Coronary artery (tissue), 2 donors: ENCODE data around the gene SLC9A3.

ENCODE experiments used
- DNase-seq: peaks from one replicate; pipeline ENCODE4 v3.0.0-alpha.2; 2017; ENCODE audit warnings: low spot score
- H3K27ac ChIP-seq, 2 donors: fragments of 200-600 bp; sonication (generic); one replicate each; pipeline ENCODE4 v1.5.1; 2016 to 2019
- H3K4me3 ChIP-seq: fragments of 200-600 bp; sonication (generic); 2 replicates; pipeline ENCODE4 v1.5.1; 2016; ENCODE audit warnings: mild to moderate bottlenecking, moderate library complexity
- CTCF ChIP-seq: fragments of 200-600 bp; sonication (generic); IDR thresholded peaks from one replicate; pipeline ENCODE4 v1.5.1; 2019; ENCODE audit warnings: antibody characterized with exemption

SLC9A3 gene

DNA sequence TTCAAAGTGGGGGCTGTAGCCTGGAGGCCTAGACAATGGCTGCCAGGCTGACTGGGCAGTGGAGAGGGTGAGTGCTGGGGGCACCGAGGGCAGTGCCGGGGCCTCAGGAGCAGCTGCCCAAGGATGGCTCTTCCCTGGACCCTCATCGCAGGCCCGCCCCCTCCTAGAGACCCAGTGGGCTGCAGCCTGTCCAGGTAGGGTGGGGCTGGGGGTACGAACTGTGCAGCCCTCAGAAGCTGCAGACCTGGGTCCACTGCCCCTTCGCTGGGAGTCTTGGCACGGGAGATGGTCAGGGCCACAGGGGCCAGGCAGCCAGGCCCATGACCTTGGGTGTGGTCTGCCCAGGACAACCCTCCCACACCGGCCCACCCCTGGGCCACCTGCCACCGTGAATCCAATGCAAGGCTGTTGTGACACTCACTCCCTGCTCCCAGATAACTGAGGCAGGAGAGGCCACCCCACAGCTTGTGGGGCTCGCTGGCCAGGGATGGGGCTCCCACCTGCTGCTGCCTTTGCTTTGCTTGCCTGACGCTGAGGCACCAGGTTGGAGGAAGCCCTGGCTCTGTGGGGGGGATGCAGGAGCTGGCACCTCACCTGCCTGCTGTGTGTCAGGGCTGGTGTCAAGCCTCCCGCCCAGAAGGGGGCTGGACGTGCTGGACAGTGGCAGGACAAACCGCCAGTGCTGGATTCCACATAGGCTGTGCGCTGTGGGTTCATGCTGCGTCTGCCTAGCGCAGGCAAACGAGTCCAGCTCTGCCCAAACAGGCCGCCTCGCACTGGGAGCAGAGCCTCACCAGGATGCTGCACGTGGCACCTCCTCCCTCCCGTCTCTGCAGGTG lies 23.1 kb upstream of the SLC9A3 start:
- Histone ChIP-seq H3K4me3 (no peak overlapping the region), H3K27ac (no peak overlapping the region)
- no peak for TF ChIP-seq CTCF
- DNase-seq = no peak

GRCh38 chr5:546376-546908 lies 22.2 kb upstream of the SLC9A3 start:
- no peak for TF ChIP-seq CTCF
- no peak overlapping the region for H3K4me3 ChIP-seq
- H3K27ac ChIP-seq = no peak overlapping the region
- no peak for DNase-seq

DNA sequence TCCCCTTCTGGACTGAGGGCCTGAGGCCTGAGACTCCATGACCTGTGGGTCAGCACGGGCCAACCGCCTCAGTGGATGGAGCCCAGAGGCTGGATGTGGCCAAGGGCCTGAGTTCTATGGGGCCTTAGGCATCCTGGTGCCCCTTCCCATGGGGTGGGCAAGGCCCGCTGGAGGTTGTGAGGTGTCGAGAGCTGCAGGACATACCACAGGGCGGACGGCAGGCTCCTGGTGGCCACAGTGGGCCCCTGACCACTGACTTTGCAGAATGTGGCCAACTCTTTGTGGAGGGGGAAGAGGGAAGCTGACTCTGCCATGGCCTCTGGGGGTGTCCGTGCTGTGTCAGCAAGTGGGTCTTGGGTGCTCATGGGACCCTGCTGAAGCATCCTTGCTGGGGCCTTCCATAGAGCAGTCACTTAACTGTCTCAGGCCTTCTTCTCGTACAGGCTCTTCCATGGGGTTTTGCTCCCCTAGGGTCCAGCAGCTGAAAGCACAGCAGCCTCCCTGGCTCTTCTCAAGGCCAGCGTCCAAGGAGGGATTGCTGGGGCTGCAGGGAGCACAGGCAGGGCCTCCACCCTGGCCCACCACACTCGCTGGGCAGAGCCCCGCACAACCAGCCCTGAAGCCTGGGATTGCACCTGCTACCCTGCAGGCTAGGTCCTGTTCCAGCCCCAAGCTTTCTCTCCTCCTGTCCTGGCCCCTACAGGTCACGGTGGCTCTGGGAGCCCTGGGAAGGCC lies 21.6 kb upstream of the SLC9A3 start:
- H3K4me3 ChIP-seq = no peak overlapping the region
- no peak for DNase-seq
- H3K27ac ChIP-seq = no peak overlapping the region
- TF ChIP-seq CTCF = no peak

DNA sequence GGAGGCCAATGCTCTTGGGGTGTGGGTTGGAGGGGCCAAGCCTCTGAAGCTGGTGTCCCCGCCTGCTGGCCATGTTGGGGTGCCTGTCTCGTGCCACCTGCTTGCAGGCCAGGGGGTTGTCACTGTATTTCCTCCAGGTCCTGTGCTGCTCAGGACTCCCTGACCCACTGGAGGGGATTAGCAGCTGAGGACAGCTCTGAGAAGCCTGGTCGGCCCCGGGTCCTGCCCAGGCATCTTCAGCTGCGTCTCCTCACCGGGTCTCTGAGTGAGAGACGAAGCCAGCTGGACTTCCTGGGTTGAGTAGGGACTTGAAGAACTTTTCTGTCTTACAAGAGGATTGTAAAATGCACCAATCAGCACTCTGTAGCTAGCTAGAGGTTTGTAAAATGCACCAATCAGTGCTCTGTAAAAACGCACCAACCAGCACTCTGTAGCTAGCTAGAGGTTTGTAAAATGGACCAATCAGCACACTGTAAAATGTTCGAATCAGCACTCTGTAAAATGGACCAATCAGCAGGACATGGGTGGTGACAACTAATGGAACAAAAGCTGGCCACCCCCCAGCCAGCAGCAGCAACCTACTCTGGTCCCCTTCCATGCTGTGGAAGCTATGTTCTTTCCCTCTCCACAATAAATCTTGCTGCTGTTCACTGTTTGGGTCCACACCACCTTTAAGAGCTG lies 20.6 kb upstream of the SLC9A3 start:
- Histone ChIP-seq H3K4me3 (no peak overlapping the region), H3K27ac (no peak overlapping the region)
- no peak for TF ChIP-seq CTCF
- no peak for DNase-seq

GRCh38 chr5:543755-544674 lies 19.8 kb upstream of the SLC9A3 start:
- DNase-seq = no peak
- no peak for TF ChIP-seq CTCF
- Histone ChIP-seq H3K4me3 (peak overlapping the region; percentile 6), H3K27ac (no peak overlapping the region)

DNA sequence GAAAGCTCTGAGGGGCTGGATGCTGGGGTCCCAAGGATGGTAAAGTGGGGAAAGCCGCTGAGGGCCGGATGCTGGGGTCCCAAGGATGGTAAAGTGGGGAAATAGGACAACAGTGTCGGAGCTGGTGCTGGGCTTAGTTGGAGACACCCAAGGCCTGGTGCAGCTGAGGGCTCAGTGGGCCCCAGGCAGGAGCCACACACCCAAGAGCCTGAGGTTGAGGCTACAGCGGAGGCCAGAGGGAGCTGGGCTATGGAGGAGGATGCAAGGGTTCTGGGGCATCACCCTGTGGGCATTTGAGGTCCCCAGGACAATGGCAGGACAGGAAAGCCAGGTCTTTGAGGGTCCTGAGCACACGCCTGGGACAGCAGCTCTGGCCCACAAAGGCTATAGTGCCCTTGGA lies 19.1 kb upstream of the SLC9A3 start:
- Histone ChIP-seq H3K4me3 (no peak overlapping the region), H3K27ac (no peak overlapping the region)
- DNase-seq = no peak
- TF ChIP-seq CTCF = no peak
